A673 (cell line): ENCODE results near the gene TREX2. TPM values are rescaled to one million over a fixed set of nuclear protein-coding genes. Genes with fewer than 3 reads are reported as not detected.

Source experiments
- BruUV-seq: library from RNA; stranded (reverse); fragments of 400-500 nt; replicated peaks from 2 replicates; lab custom pipeline; 2021; lab: Mats Ljungman, UMichigan
- CTCF ChIA-PET: fragments of 300-600 bp; sonication (Branson Sonifier 250); formaldehyde crosslinking; loops from one replicate; lab custom pipeline; 2022; ENCODE audit warnings: antibody characterized with exemption; lab: Charles Lee
- POLR2A ChIA-PET: fragments of 300-600 bp; sonication (Branson Sonifier 250); formaldehyde crosslinking; loops from one replicate; lab custom pipeline; 2022; ENCODE audit warnings: antibody characterized with exemption; ENCODE audit not compliant: low non-redundant PET; lab: Charles Lee
- DNase-seq: peaks from one replicate; pipeline ENCODE4 v3.0.0-alpha.2; 2015; ENCODE audit warnings: low spot score
- H3K27ac ChIP-seq: fragments of 200-600 bp; sonication (generic); 2 replicates; pipeline ENCODE4 v1.5.1; 2016; ENCODE audit warnings: mixed run types, low read depth, mild to moderate bottlenecking, mixed read lengths, antibody characterized with exemption, low read length; ENCODE audit not compliant: poor library complexity, severe bottlenecking
- H3K27me3 ChIP-seq: fragments of 200-600 bp; sonication (generic); replicated peaks from 2 replicates; pipeline ENCODE4 v1.6.1; 2017; ENCODE audit warnings: mixed run types, low read depth, mild to moderate bottlenecking, mixed read lengths, antibody characterized with exemption, low read length; ENCODE audit not compliant: insufficient read depth, poor library complexity
- H3K36me3 ChIP-seq: fragments of 200-600 bp; sonication (generic); 2 replicates; pipeline ENCODE4 v1.6.1; 2016; ENCODE audit warnings: mixed run types, mild to moderate bottlenecking, mixed read lengths, antibody characterized with exemption, low read length; ENCODE audit not compliant: insufficient read depth, poor library complexity, severe bottlenecking
- H3K4me1 ChIP-seq: fragments of 200-600 bp; sonication (generic); 2 replicates; pipeline ENCODE4 v1.6.1; 2017; ENCODE audit warnings: mixed run types, mild to moderate bottlenecking, mixed read lengths, antibody characterized with exemption, low read length; ENCODE audit not compliant: insufficient read depth, poor library complexity, severe bottlenecking
- H3K4me3 ChIP-seq: fragments of 200-600 bp; sonication (generic); 2 replicates; pipeline ENCODE4 v1.5.1; 2016; ENCODE audit warnings: low read depth, mixed run types, mild to moderate bottlenecking, mixed read lengths, low read length; ENCODE audit not compliant: poor library complexity, severe bottlenecking
- H3K9me3 ChIP-seq: fragments of 200-600 bp; sonication (generic); 2 replicates; pipeline ENCODE4 v1.6.1; 2016; ENCODE audit warnings: mixed run types, low read depth, mild to moderate bottlenecking, mixed read lengths, antibody characterized with exemption, low read length; ENCODE audit not compliant: poor library complexity, severe bottlenecking
- EZH2 ChIP-seq: fragments of 200-600 bp; sonication (generic); IDR thresholded peaks from 2 replicates; pipeline ENCODE4 v1.6.1; 2017; ENCODE audit warnings: borderline replicate concordance, low read depth, mild to moderate bottlenecking, mixed read lengths, antibody characterized with exemption, low read length; ENCODE audit not compliant: poor library complexity, severe bottlenecking
- intact Hi-C: fragments of 100-400 bp; cut with micrococcal nuclease; formaldehyde crosslinking; loops from one replicate; pipeline ENCODE4 v1.10.0; 2022; ENCODE audit not compliant: unreplicated experiment
- total RNA-seq: library from RNA; stranded (reverse); gene quantifications from 2 replicates; pipeline ENCODE4 v1.2.3, GENCODE V29; 2021
- TF ChIP-seq, protein P1 (sequence below): fragments of 300-800, 200-600 bp; sonication (generic); conservative IDR thresholded peaks from 2 replicates; pipeline ENCODE4 v1.5.1; 2017; ENCODE audit warnings: low read depth, mild to moderate bottlenecking, antibody characterized with exemption, low read length, moderate library complexity, mixed read lengths

Gene TREX2
- total RNA-seq, 1 experiment from 2014 or later, result 0.77 TPM

DNA sequence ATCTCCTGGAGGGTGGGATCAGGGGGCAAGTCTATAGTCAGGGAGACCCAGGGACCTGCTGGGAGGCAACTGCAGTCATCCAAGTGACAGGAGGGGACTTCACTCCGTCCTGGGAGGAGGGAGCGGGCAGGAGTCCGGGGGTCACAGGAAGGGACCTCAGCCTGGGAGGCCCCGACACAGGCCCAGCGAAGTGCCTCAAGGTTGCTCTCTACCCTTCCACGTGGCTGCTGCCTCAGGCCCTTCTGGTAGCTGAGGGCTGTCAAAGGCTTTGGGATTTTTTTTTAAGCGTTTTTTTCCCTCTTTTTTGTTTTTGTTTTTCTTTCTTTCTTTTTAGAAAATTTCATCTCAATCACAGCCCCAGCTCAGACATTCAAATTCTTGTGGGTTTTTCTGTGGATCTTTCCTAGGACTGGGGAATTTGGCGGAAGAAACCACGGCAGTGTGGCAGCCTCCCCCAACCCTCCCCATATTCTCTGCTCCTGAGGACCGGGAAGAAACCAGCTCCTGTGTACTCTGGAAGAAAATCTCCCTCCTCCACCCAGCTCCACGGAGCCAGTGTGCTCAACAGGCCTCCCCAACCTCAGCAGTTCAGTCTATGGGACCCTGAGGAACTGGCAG is 25.9 kb upstream of the TREX2 start:
- BruUV-seq, result no TSS peak
- no peaks in the 10 kb centered on the region for H3K27me3 ChIP-seq
- intact Hi-C loops, result loop anchor here (1.0 to 2.0 kb wide), 2 partner anchors 23 to 36 kb away; partner anchors contain the start of gene BGN
- peaks cover 16% of the 10 kb centered on the region for H3K4me1 ChIP-seq
- H3K36me3 ChIP-seq, result no peaks in the 10 kb centered on the region
- CTCF ChIA-PET, result interaction anchor here (0.7 to 2.1 kb wide), 3 partner anchors 23 to 36 kb away, joined by 3 to 9 read pairs (median 6); partner anchors contain the start of gene BGN
- POLR2A ChIA-PET, result no interaction called here
- no peak for DNase-seq
- H3K27ac ChIP-seq, result no peak overlapping the region
- no peak for TF ChIP-seq EZH2
- TF ChIP-seq, protein P1, sequence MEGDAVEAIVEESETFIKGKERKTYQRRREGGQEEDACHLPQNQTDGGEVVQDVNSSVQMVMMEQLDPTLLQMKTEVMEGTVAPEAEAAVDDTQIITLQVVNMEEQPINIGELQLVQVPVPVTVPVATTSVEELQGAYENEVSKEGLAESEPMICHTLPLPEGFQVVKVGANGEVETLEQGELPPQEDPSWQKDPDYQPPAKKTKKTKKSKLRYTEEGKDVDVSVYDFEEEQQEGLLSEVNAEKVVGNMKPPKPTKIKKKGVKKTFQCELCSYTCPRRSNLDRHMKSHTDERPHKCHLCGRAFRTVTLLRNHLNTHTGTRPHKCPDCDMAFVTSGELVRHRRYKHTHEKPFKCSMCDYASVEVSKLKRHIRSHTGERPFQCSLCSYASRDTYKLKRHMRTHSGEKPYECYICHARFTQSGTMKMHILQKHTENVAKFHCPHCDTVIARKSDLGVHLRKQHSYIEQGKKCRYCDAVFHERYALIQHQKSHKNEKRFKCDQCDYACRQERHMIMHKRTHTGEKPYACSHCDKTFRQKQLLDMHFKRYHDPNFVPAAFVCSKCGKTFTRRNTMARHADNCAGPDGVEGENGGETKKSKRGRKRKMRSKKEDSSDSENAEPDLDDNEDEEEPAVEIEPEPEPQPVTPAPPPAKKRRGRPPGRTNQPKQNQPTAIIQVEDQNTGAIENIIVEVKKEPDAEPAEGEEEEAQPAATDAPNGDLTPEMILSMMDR, result no peak
- H3K4me3 ChIP-seq, result no peak overlapping the region
- no peaks in the 10 kb centered on the region for H3K9me3 ChIP-seq

DNA sequence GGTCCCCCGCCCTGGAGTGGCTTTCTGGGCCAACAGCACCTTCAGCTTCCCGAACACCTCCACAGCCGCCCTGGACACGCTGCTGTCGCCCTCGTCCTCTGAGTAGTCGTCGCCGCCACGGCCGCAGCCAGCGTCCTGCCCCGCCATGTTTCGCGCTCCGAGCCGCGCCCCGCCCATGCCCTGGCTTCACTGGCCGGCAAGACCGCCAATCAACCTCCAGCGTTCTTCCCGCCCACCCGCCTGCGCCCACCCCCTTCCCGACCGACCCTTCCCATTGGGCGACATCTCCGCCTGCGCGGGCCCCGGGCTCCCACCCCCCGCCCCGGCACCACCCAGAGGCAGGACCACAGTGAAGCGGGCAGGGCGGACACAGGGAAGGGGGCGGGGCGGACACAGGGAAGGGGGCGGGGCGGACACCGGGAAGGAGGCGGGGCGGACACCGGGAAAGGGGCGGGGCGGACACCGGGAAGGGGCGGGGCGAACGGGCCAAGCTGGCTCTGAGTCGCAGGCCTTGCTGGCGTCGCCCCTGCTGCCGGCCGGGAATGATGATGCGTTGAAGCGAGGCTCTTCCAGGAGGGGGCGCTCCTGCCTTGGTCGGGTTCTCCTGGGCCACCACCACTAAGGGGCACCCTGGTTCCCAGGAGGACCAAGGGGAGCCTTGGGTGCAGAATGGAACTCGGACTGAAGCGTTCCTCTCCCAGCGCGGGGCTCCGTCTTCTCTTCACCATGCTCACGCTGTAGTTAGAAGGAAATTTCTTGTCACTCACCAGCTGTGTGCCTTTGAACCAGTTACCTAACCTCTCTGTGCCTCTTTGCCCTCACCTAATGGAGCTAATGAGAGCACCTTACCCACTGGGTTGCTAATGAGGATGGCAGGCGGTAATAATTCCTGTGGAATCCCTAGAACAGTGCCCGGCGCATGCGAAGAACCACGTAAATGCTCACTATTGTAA is 24.8 kb upstream of the TREX2 start, which contains the start of gene HAUS7:
HAUS7 (minus strand) TSS at position 166 of the 953 bp plus-strand sequence; CDS start at position 147, 19 bp downstream.
- peak within 1 kb of the TSS; percentile 51 for H3K27ac ChIP-seq
- intact Hi-C loops, result loop anchor here (1.0 to 2.0 kb wide), 2 partner anchors 24 to 37 kb away; partner anchors contain the start of gene BGN
- TF ChIP-seq, protein P1, result peak; percentile 81
- TF ChIP-seq EZH2, result no peak
- H3K4me3 ChIP-seq, result peak within 1 kb of the TSS; percentile 59
- BruUV-seq, result no TSS peak
- H3K27me3 ChIP-seq, result no peaks in the 10 kb centered on the region
- ChIA-PET POLR2A (interaction anchor here (0.5 to 0.6 kb wide), 2 partner anchors 14 to 128 kb away, joined by 5 to 6 read pairs; partner anchors contain the start of gene CCNQ), CTCF (interaction anchor here (0.6 to 2.1 kb wide), 7 partner anchors 10 to 308 kb away, joined by 3 to 9 read pairs (median 4); partner anchors contain the start of gene BGN)
- H3K9me3 ChIP-seq, result no peaks in the 10 kb centered on the region
- peak; percentile 93 for DNase-seq
- H3K4me1 ChIP-seq, result peaks cover 5% of the 10 kb centered on the region
- no peaks in the 10 kb centered on the region for H3K36me3 ChIP-seq

DNA sequence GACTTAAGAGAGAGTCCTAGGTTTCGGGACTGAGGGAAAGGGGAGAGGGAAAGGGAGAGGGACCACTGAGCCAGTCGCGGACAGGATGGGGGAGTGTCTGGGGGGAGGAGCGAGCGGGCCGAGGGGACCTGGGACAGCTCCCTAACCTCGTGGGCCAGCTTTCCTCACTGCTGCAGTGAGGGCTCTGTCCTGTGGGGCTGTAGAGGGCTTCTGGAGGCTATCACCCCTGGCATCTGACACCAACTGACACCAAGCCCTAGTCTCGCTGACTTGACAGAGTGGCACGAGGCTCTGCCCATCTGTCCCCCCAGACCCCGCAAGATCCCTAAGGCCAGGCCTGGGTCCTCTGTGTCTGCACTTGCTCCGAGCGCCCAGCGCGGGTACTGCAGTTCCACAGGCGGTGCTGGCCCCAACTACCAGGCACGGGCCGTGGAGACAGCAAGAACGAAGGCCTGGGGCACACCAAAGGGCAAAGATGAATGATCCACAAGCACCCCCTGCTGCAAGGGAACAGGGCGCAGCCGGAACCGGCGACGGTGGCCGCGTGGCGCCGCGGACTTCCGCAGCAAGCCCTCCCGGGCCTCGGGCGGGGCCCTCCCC is 24.1 kb upstream of the TREX2 start:
- Histone ChIP-seq H3K27me3 (no peaks in the 10 kb centered on the region), H3K9me3 (no peaks in the 10 kb centered on the region), H3K36me3 (peaks cover 3% of the 10 kb centered on the region), H3K4me3 (peak overlapping the region; percentile 59), H3K27ac (peak overlapping the region; percentile 51), H3K4me1 (no peaks in the 10 kb centered on the region)
- BruUV-seq, result TSS peak; percentile 57
- DNase-seq, result peak; percentile 27
- TF ChIP-seq EZH2, result no peak
- TF ChIP-seq, protein P1, result no peak
- CTCF ChIA-PET, result interaction anchor here (0.6 to 2.1 kb wide), 5 partner anchors 9 to 37 kb away, joined by 3 to 9 read pairs (median 4); partner anchors contain the start of gene BGN
- intact Hi-C loops, result loop anchor here (2.0 kb wide), 1 partner anchor 25 kb away; the partner anchor contains the start of gene BGN
- POLR2A ChIA-PET, result interaction anchor here (0.5 kb wide), 1 partner anchor 15 kb away, joined by 6 read pairs; no protein-coding TSS in a partner anchor
